Fibroblast of lung (primary cell): Measurements from ENCODE around the gene OAT.
"Not testable (repeated sequence)": the region's sequence is repeated elsewhere in the genome, so short reads cannot be mapped to it uniquely, and the experiment has no call there.

Experiments
- CTCF ChIP-seq, 2 donors: IDR thresholded peaks in 1 of 2; conservative IDR thresholded peaks in 1 of 2; 1 replicate in 1 of 2; 2 replicates in 1 of 2; pipeline ENCODE4 v1.5.1; 2011 to 2012; ENCODE audit warnings: low read length in 2 of 2, control low read depth in 1 of 2, inconsistent platforms in 1 of 2, low read depth in 1 of 2, mild to moderate bottlenecking in 1 of 2
- EZH2 ChIP-seq: IDR thresholded peaks from 2 replicates; pipeline ENCODE4 v1.5.1; 2012; ENCODE audit warnings: low read length, control low read depth, mild to moderate bottlenecking; ENCODE audit errors: missing control alignments

- TF ChIP-seq CTCF (conservative IDR thresholded peaks at IDR 0.05 in 1 of 2, IDR thresholded peaks at IDR 0.05 in 1 of 2; ENCODE audit: low read depth in 1 of 2, low read length in 2 of 2); EZH2: not testable (repeated sequence)
Measured at GRCh38 chr10:124369533-124369932, 49.2 kb downstream of the OAT start.
